ENCODE measurements around the gene C22orf31. TPM values are rescaled to one million over a fixed set of nuclear protein-coding genes. Genes with fewer than 3 reads are reported as not detected.
"Not testable (repeated sequence)": the region's sequence is repeated elsewhere in the genome, so short reads cannot be mapped to it uniquely, and the experiment has no call there.

C22orf31 gene
- total RNA-seq, 1 donor from 2014 or later, result not detected

DNA sequence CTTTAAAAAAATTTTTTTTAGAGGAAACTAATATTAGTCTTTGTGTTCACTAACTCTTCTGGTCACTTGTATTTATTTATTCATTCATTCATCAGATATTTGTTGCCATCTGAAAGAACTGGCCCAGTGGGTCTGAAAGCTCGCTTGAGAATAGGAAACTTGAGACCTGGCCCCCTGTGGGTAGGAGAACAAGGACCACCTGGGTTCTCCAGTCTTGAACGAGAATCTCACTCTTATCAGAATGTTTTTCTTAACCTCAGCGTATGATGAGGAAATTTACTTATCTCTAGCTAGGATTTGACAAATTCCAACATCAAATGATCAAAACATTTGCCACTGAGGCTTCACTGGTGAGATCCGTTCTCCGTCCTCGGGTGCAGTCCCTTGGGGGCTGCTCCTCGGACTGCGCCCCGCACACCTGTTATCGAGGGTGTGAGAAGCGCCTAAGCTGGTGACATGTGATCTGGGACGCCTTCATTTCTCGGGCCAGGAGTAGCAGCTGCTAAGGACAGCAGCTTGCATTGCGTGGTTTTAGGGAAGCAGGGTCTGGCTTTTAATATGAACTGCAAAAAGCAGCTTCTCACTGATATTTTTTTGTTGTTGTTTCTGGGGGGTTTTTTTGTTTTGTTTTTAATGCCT is 6.3 kb downstream of the C22orf31 start:
- H3K27ac Mint-ChIP-seq, result no peak overlapping the region
- H3K9me3 Mint-ChIP-seq, result no peaks in the 10 kb centered on the region
- H3K4me3 Mint-ChIP-seq, result no peak overlapping the region
- no peak for DNase-seq
- H3K36me3 Mint-ChIP-seq (ENCODE audit: low read depth), result no peaks in the 10 kb centered on the region
- H3K4me1 Mint-ChIP-seq, result no peaks in the 10 kb centered on the region
- H3K27me3 Mint-ChIP-seq, result peaks cover 19% of the 10 kb centered on the region
- intact Hi-C loops (cut with micrococcal nuclease), result no loop called here

DNA sequence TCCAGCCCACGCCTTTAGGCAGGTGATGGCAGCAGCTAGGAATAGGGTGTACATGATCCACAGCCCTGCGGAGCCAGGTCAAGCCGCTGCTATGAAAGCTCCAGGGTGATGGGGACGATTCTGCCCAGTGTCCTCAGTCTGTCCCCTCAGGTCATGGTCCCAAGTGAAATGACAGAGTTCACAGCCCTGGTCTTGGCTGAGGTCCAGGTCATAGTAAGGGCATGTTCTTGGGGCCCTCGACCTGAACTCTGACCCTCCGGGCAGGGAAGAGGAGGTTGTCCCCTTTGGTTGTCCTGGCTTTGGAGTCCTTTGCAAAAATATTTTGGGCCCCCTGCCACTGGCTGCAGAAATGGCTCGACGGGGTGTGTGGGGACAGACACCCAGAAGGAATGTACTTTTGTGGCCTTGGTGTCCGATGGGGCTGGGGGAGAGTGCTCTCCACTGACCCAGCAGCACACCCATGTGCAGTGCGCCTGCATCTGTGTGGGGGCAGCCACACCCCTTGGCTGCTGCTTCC is 7.3 kb downstream of the C22orf31 start:
- no peaks in the 10 kb centered on the region for H3K4me1 Mint-ChIP-seq
- no peaks in the 10 kb centered on the region for H3K9me3 Mint-ChIP-seq
- H3K27ac Mint-ChIP-seq, result no peak overlapping the region
- no peak overlapping the region for H3K4me3 Mint-ChIP-seq
- H3K27me3 Mint-ChIP-seq, result peaks cover 14% of the 10 kb centered on the region
- H3K36me3 Mint-ChIP-seq (ENCODE audit: low read depth), result no peaks in the 10 kb centered on the region
- intact Hi-C loops (cut with micrococcal nuclease), result no loop called here
- DNase-seq, result no peak

DNA sequence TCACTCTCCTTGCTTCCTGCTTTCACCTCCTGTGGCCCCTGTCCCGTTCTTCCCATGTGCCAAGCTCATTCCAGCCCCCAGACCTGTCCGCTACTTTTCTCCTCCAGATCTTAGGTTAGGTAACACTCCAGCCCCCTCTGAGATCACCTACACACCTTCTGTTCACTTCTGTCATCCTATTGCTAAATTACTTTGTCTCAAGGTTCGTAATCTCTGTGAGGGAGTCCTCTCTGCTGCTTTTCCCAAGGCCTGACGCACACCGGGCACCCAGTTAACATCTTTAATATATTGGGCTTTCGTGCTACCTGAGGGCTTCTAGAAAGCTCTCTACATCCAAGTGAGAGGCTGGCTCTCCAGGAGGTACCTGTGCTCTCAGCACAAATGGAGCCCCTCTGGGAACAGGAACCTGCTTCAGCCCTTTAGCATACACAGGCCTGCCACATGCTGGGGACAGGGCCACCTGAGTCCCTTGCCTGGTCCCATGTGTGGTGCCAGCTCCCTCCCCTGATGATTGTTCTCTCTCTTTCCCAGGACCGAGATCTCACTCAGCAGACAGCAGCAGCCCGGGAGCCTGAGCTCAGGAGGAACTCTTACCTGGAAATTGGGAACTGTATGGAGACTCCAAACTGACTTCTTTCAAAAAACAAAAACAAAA is 8.5 kb downstream of the C22orf31 start:
- Mint-ChIP-seq H3K4me1 (no peaks in the 10 kb centered on the region), H3K27ac (no peak overlapping the region), H3K36me3 (ENCODE audit: low read depth) (no peaks in the 10 kb centered on the region), H3K4me3 (no peak overlapping the region), H3K9me3 (no peaks in the 10 kb centered on the region), H3K27me3 (peaks cover 8% of the 10 kb centered on the region)
- DNase-seq, result no peak
- intact Hi-C loops (cut with micrococcal nuclease), result no loop called here

DNA sequence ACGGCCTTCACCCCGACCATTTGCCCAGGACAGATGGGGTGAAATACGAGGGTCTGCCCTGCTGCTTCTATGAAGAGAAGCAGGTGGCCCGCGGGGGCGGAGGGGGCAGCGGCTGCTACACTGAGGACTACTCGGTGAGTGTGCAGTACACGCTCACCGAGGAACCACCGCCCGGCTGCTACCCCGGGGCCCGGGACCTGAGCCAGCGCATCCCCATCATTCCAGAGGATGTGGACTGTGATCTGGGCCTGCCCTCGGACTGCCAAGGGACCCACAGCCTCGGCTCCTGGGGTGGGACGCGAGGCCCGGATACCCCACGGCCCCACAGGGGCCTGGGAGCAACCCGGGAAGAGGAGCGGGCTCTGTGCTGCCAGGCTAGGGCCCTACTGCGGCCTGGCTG is 11.2 kb downstream of the C22orf31 start:
- intact Hi-C loops (cut with micrococcal nuclease), result no loop called here

DNA sequence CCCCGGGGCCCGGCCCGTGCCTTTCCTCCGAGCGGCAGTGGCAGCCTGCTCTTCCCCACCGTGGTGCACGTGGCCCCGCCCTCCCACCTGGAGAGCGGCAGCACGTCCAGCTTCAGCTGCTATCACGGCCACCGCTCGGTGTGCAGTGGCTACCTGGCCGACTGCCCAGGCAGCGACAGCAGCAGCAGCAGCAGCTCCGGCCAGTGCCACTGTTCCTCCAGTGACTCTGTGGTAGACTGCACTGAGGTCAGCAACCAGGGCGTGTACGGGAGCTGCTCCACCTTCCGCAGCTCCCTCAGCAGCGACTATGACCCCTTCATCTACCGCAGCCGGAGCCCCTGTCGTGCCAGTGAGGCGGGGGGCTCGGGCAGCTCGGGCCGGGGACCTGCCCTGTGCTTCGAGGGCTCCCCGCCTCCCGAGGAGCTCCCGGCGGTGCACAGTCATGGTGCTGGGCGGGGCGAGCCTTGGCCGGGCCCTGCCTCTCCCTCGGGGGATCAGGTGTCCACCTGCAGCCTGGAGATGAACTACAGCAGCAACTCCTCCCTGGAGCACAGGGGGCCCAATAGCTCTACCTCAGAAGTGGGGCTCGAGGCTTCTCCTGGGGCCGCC is 11.9 kb downstream of the C22orf31 start:
- Mint-ChIP-seq H3K36me3 (ENCODE audit: low read depth) (no peaks in the 10 kb centered on the region), H3K27me3 (peaks cover 1% of the 10 kb centered on the region), H3K9me3 (no peaks in the 10 kb centered on the region), H3K27ac (no peak overlapping the region), H3K4me1 (no peaks in the 10 kb centered on the region), H3K4me3 (no peak overlapping the region)
- no peak for DNase-seq
- intact Hi-C loops (cut with micrococcal nuclease), result no loop called here

More for the DNA sequence above, 11.2 kb downstream of the C22orf31 start:
- Mint-ChIP-seq H3K27ac (no peak overlapping the region), H3K4me3 (no peak overlapping the region), H3K9me3 (no peaks in the 10 kb centered on the region), H3K4me1 (no peaks in the 10 kb centered on the region), H3K36me3 (ENCODE audit: low read depth) (no peaks in the 10 kb centered on the region), H3K27me3 (peaks cover 3% of the 10 kb centered on the region)
- DNase-seq, result no peak

DNA sequence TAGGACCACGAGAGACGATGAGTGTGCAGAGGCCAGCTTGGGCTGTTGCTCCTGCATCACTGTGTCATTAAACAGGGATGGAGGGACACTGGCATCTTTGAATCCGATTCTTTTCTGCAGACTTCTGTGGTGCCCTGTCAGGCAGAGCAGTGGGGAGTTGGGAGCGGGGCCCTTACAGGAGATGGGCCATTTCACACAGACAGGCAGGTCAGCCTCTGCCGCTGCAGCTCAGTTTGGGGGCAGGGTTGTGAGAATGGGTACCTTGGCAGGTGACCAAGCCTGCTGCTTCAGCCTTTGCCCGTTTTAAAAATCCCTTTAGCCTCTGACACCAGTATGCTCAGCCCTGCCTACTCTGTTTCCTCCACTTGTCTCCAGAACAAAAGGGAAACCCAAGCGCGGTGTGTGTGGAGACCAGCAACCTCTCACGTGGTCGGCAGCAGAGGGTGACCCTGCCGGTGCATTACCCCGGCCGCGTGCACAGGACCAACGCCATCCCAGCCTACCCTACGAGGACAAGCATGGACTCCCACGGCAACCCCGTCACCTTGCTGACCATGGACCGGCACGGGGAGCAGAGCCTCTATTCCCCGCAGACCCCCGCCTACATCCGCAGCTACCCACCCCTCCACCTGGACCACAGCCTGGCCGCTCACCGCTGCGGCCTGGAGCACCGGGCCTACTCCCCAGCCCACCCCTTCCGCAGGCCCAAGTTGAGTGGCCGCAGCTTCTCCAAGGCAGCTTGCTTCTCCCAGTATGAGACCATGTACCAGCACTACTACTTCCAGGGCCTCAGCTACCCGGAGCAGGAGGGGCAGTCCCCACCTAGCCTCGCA is 12.6 kb downstream of the C22orf31 start:
- Mint-ChIP-seq H3K27me3 (no peaks in the 10 kb centered on the region), H3K4me3 (no peak overlapping the region), H3K4me1 (no peaks in the 10 kb centered on the region), H3K27ac (no peak overlapping the region), H3K9me3 (no peaks in the 10 kb centered on the region), H3K36me3 (ENCODE audit: low read depth) (no peaks in the 10 kb centered on the region)
- DNase-seq, result no peak
- intact Hi-C loops (cut with micrococcal nuclease), result no loop called here

DNA sequence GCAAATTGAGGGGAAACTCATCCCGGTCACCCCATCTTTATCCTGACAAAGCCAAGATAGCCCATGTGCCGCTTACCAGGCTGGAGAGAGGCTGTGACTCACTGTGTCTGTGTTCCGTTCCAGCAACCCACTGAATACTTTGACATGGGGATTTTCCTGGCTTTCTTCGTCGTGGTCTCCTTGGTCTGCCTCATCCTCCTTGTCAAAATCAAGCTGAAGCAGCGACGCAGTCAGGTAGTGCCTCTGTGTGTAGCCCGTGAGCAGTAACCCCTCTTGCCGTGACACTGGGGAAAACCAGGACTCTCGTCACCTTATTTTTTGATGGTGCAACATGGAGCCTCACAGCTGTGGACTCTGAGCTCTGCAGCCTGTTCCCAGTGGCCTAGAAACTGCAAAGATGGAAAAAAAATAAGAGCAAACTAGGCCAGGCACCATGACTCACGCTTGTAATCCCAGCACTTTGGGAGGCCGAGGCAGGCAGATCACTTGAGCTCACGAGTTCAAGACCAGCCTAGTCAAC is 16.9 kb downstream of the C22orf31 start:
- H3K36me3 Mint-ChIP-seq (ENCODE audit: low read depth), result no peaks in the 10 kb centered on the region
- no peaks in the 10 kb centered on the region for H3K9me3 Mint-ChIP-seq
- H3K4me3 Mint-ChIP-seq, result no peak overlapping the region
- no peak overlapping the region for H3K27ac Mint-ChIP-seq
- DNase-seq, result no peak
- intact Hi-C loops (cut with micrococcal nuclease), result no loop called here
- H3K27me3 Mint-ChIP-seq, result peaks cover 10% of the 10 kb centered on the region
- H3K4me1 Mint-ChIP-seq, result no peaks in the 10 kb centered on the region

DNA sequence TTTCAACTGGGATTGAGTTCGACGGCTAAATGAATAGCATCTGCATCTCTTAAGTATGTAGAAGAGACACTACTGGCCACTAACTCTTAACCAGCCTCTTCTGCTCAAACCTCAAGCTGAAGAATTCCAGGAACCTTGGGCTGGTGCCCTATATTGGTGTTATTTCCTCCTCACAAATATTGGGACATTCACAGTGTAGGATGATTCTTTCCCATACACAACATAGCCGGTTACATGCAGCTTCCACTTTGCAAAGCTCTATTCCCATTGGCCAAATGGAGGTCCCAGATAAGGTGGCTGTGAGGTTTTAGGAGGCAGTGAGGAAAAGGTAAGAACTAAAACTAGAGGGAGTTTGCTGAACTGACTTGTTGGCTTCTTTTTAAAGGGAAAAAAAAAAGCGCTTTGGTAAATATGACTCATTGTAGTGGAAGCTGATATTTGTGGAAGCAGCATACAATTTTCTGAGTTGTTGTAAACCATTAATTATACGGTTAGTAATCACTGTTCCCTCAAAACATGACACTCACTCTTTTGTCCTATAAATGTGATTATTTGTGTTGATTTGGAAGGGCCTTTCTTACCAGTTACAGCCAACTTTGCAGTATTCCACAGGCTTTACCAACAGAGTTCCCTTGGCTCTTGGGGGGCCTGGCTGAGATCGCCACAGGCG is 17.6 kb downstream of the C22orf31 start:
- no peaks in the 10 kb centered on the region for H3K4me1 Mint-ChIP-seq
- peaks cover 15% of the 10 kb centered on the region for H3K27me3 Mint-ChIP-seq
- H3K27ac Mint-ChIP-seq, result no peak overlapping the region
- no peak for DNase-seq
- no peaks in the 10 kb centered on the region for H3K36me3 Mint-ChIP-seq (ENCODE audit: low read depth)
- intact Hi-C loops (cut with micrococcal nuclease), result no loop called here
- no peak overlapping the region for H3K4me3 Mint-ChIP-seq
- no peaks in the 10 kb centered on the region for H3K9me3 Mint-ChIP-seq

DNA sequence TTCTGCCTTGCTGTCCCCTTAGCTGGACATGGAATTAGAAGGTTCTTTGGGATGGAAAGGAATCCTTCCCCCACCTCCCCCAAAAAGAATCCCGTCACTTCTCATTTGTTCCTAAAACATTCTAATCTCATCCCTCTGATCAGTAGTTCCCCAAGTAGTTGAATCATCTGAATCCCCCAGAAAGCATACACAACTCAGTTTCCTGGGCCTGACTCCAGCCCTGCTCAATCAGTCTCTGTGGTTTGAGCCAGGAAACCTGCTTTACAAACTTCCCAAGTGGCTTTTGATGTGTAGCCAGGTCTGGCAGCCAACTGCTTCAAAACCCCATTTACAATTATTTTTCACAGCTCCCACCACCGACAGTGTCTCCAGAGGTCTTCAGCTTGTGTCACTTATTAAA is 20.2 kb downstream of the C22orf31 start:
- no peaks in the 10 kb centered on the region for H3K4me1 Mint-ChIP-seq
- no peaks in the 10 kb centered on the region for H3K9me3 Mint-ChIP-seq
- H3K36me3 Mint-ChIP-seq (ENCODE audit: low read depth), result no peaks in the 10 kb centered on the region
- DNase-seq, result no peak
- H3K27ac Mint-ChIP-seq, result no peak overlapping the region
- intact Hi-C loops (cut with micrococcal nuclease), result no loop called here
- no peak overlapping the region for H3K4me3 Mint-ChIP-seq
- H3K27me3 Mint-ChIP-seq, result peaks cover 22% of the 10 kb centered on the region

DNA sequence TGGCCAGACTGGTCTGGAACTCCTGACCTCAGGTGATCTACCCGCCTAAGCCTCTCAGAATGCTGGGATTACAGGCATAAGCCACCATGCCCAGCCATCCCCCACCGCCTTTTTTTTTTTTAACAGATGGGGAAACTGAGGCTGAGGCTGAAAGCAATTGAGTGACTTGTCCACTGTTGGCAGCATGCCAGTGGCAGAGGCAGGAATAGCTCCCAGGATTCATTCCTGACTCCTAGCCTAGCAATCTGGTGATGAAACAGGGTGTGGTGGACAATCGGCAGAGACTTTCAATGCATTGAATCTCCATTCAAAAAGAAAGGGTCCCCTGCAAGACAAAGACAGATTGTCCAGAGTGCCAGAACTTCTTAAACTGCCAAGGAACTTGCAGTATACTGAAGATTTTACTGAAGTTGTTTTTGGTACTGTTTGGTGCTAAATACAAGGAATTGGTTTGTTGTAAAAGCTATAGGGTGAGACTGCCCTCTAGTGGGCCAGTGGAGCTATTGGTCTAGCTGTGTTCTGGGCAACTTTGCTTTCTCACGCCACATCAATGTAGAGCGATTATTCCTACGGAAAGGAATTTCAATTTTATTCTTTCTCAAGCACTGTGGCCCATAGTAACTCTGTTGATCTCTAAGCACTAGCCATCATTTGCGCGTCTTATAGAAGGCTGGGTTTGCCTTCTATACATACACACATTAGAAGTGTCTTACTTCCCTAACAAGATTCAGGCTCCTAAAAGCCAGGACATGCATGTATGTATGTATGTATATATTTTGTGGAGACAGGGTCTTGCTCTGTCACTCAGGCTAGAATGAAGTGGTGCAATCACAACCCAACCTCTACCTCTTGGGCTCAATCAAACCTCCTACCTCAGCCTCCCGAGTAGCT is 21.0 kb downstream of the C22orf31 start:
- Mint-ChIP-seq H3K27me3 (peaks cover 22% of the 10 kb centered on the region), H3K9me3 (no peaks in the 10 kb centered on the region), H3K4me1 (no peaks in the 10 kb centered on the region), H3K36me3 (ENCODE audit: low read depth) (no peaks in the 10 kb centered on the region), H3K4me3 (no peak overlapping the region), H3K27ac (no peak overlapping the region)
- intact Hi-C loops (cut with micrococcal nuclease), result loop anchor here (1.0 kb wide), 2 partner anchors 185 to 440 kb away; no protein-coding TSS in a partner anchor
- DNase-seq, result peak; percentile 88

DNA sequence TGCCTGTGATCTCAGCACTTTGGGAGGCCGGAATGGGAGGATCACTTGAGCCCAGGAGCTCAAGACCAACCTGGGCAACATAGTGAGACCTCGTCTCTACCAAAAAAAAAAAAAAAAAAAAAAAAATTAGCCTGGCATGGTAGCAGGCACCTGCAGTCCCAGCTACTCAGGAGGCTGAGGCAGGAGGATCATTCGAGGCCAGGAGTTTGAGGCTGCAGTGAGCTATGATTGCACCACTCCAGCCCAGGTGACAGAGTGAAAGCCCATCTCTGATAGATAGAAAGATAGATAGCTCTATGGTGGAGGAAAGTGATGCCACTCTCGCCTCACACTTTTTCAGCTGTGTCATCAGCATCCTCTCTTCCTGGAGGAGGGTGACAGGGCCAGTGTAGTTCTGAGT is 21.9 kb downstream of the C22orf31 start:
- H3K27me3 Mint-ChIP-seq, result peaks cover 24% of the 10 kb centered on the region
- not testable (repeated sequence) for DNase-seq; H3K27ac Mint-ChIP-seq; H3K36me3 Mint-ChIP-seq (ENCODE audit: low read depth); H3K9me3 Mint-ChIP-seq; H3K4me3 Mint-ChIP-seq; H3K4me1 Mint-ChIP-seq
- intact Hi-C loops (cut with micrococcal nuclease), result loop anchor here (1.0 kb wide), 2 partner anchors 184 to 439 kb away; no protein-coding TSS in a partner anchor

DNA sequence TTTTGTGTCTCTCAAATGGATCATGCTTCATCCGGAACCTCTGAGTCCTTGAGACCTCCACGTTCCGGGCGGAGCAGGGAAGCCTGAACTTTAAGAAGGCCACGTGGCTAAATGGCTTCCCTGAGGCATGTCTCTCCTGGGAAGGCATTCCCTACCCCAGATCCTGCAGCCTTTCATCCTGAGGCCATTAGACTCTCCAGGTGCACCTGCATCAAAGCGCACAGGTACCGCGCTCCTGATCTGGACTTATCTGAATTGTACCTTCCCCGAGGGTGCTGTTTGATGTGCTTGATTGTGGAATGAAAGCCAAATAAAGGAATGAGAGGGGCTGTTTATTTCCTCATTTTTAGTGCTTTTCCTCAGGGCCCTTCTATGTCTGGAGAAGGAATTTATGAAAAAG is 22.5 kb downstream of the C22orf31 start:
- intact Hi-C loops (cut with micrococcal nuclease), result no loop called here
- DNase-seq, result no peak
- Mint-ChIP-seq H3K4me3 (no peak overlapping the region), H3K4me1 (no peaks in the 10 kb centered on the region), H3K27ac (no peak overlapping the region), H3K9me3 (no peaks in the 10 kb centered on the region), H3K36me3 (ENCODE audit: low read depth) (no peaks in the 10 kb centered on the region), H3K27me3 (peaks cover 29% of the 10 kb centered on the region)
